ENCODE data around the gene SBF1.
A peak's percentile ranks its signal among the peaks of the same experiment; 100 is the strongest.

Gene SBF1

DNA sequence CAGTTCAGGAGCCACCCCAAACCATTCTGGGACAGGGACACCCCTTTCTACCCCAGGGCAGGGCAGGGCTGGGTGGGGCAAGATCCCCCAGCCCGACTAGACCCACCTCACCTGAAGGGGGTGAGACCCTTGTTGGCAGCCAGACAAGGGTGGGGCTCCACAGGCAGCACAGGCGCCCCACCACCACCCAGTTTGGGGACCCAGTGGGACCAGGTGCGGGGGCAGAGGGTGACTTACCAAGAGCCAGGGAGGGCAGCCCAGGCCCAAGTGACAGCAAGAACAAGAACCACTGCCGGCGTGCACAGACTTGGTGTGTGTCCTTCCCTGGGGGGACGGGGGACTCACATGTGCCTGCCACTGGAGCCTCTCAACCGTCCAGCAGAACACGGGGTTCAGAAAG lies 8.7 kb upstream of the SBF1 start:
- no peak for DNase-seq
- no peaks in the 10 kb centered on the region for H3K36me3 ChIP-seq (ENCODE audit: control insufficient read depth in 4 of 4, insufficient read depth in 4 of 4, low read length in 3 of 4)
- ChIA-PET CTCF (interaction anchor here (0.6 to 3.9 kb wide), 5 partner anchors 10 to 133 kb away, joined by 3 to 20 read pairs (median 3); no protein-coding TSS in a partner anchor), POLR2A (no interaction called here)
- H3K4me1 ChIP-seq (ENCODE audit: control extremely low read depth in 1 of 4, control insufficient read depth in 4 of 4, insufficient read depth in 4 of 4, low read length in 3 of 4), result peaks cover 0 to 23% (median 18%) of the 10 kb centered on the region in 4 experiments
- peaks cover 0 to 51% (median 22%) of the 10 kb centered on the region in 5 experiments for H3K27me3 ChIP-seq (replicated peaks in 2 of 5; ENCODE audit: control insufficient read depth in 4 of 5, insufficient read depth in 5 of 5, low read length in 4 of 5)
- WGBS (ENCODE audit: insufficient coverage), result 97% methylated on average over 8 of the region's 8 CpGs
- H3K9me3 ChIP-seq (ENCODE audit: control extremely low read depth in 1 of 5, control insufficient read depth in 4 of 5, insufficient read depth in 2 of 5, low read depth in 1 of 5, low read length in 4 of 5), result no peaks in the 10 kb centered on the region
- H3K27ac ChIP-seq (ENCODE audit: insufficient read depth in 1 of 2, low read depth in 1 of 2, low read length in 2 of 2, poor library complexity in 1 of 2, severe bottlenecking in 2 of 2), result no peak overlapping the region
- H3K4me3 ChIP-seq (ENCODE audit: control insufficient read depth in 1 of 7, extremely low read depth in 1 of 7, insufficient read depth in 4 of 7, low read depth in 2 of 7, low read length in 6 of 7), result no peak overlapping the region

DNA sequence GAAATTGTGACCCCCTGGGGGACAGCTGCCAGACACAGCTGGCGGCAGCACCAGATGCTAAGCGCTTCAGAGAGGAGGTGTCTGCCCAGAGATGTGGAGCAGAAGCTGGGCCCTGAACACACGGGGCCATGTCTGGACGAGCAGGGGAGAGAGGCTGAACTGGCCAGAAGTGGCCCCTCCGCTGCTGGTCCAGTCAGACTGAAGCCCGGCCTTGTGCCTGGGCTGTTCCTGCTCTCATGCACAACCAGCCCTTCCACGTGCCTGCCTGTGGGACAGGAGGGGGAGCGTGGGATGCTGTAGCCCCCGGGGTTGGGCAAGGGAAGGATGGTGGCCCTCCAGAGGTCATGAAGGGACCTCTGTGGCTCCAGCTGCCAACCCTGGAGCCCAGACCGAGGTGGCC lies 8.3 kb upstream of the SBF1 start:
- H3K4me1 ChIP-seq (ENCODE audit: control extremely low read depth in 1 of 4, control insufficient read depth in 4 of 4, insufficient read depth in 4 of 4, low read length in 3 of 4), result peaks cover 0 to 23% (median 18%) of the 10 kb centered on the region in 4 experiments
- H3K9me3 ChIP-seq (ENCODE audit: control extremely low read depth in 1 of 5, control insufficient read depth in 4 of 5, insufficient read depth in 2 of 5, low read depth in 1 of 5, low read length in 4 of 5), result no peaks in the 10 kb centered on the region
- no peak overlapping the region for H3K4me3 ChIP-seq (ENCODE audit: control insufficient read depth in 1 of 7, extremely low read depth in 1 of 7, insufficient read depth in 4 of 7, low read depth in 2 of 7, low read length in 6 of 7)
- DNase-seq, result no peak
- H3K27me3 ChIP-seq (replicated peaks in 2 of 5; ENCODE audit: control insufficient read depth in 4 of 5, insufficient read depth in 5 of 5, low read length in 4 of 5), result peaks cover 0 to 53% (median 22%) of the 10 kb centered on the region in 5 experiments
- WGBS (ENCODE audit: insufficient coverage), result 95% methylated on average over 10 of the region's 10 CpGs
- ChIA-PET POLR2A (no interaction called here), CTCF (interaction anchor here (1.0 to 1.1 kb wide), 3 partner anchors 10 to 126 kb away, joined by 3 to 4 read pairs (median 3); no protein-coding TSS in a partner anchor)
- no peak overlapping the region for H3K27ac ChIP-seq (ENCODE audit: insufficient read depth in 1 of 2, low read depth in 1 of 2, low read length in 2 of 2, poor library complexity in 1 of 2, severe bottlenecking in 2 of 2)
- no peaks in the 10 kb centered on the region for H3K36me3 ChIP-seq (ENCODE audit: control insufficient read depth in 4 of 4, insufficient read depth in 4 of 4, low read length in 3 of 4)

DNA sequence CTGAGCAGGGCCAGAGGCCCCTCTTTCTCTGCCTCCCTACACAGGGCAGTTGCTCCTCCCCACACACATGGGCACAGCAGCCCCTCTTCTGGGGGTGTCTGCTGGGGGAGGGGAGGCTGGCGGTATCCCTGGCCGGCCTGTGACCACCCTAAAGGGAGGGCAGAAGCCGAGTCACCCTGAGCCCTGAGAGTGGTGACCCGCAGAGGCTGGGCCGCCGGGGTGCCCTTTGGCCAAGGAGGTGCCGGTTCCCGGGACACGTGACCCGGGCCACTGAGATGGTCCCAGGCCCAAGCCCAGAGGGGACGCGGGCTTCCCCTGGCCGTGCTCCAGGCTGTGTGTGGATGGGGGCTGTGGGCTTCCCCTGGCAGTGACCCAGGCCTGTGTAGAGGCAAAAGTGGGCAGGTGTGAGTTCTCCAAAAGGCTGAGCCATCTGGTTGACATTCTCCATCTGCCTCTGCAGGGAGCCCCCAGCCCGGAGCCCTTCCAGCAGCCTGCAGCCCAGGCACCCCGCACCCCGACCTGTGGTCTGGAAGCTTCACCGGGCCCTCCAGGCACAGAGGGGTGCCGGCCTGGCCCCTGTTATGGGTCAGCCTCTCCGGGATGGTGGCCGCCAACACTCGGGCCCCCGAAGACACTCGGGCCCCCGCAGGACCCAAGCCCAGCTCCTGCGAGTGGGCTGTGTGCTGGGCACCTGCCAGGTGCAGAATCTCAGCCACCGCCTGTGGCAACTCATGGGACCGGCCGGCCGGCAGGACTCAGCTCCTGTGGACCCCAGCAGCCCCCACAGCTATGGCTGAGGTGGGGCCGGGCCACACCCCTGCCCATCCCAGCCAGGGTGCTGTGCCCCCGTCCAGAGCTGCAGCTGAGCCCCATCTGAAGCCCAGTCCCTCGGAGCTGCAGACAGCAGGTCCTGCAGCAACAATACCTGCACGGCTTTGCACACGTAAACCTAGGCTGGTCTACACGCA lies 7.6 kb upstream of the SBF1 start:
- 77% methylated on average over 34 of the region's 35 CpGs for WGBS (ENCODE audit: insufficient coverage)

DNA sequence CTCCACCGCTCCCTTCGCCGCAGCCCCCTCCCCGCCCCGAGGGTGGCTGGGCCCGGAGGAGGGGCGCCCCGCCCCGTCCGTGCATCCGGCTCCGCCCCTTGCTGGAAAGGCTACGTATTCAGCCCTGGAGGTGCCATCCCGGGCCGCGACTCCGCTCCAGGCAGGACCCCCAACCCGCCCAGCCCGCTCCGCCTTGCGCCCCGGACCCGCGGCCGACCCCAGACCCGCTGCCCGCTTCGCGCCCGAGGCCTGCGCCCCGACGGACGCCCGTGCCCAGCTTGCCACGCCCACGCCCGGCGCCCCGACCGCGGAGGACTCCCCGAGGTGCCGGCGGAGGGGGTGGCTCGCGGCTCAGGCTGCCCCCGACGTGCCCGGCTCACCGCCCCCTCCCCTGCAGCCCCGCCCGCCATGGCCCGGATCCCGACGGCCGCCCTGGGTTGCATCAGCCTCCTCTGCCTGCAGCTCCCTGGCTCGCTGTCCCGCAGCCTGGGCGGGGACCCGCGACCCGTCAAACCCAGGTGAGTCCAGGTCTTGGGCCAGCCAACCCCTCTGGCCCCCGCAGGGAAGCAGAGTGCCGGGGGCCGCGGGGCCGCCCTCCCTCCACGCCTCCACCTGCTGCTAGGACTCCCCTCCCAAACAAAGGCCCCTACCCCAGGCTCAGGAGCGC lies 6.7 kb upstream of the SBF1 start, which contains the start of gene ADM2:
Gene ADM2, plus strand, starts transcription at position 104 of the 667 bp plus-strand sequence. Its CDS starts 305 bp downstream, at position 409.
- no peak within 1 kb of the TSS for H3K27ac ChIP-seq (ENCODE audit: insufficient read depth in 1 of 2, low read depth in 1 of 2, low read length in 2 of 2, poor library complexity in 1 of 2, severe bottlenecking in 2 of 2)

More for the DNA sequence above, 7.6 kb upstream of the SBF1 start:
- POLR2A ChIA-PET, result no interaction called here
- Histone ChIP-seq H3K4me1 (ENCODE audit: control extremely low read depth in 1 of 4, control insufficient read depth in 4 of 4, insufficient read depth in 4 of 4, low read length in 3 of 4) (peaks cover 0 to 23% (median 18%) of the 10 kb centered on the region in 4 experiments), H3K9me3 (ENCODE audit: control extremely low read depth in 1 of 5, control insufficient read depth in 4 of 5, insufficient read depth in 2 of 5, low read depth in 1 of 5, low read length in 4 of 5) (no peaks in the 10 kb centered on the region), H3K27ac (ENCODE audit: insufficient read depth in 1 of 2, low read depth in 1 of 2, low read length in 2 of 2, poor library complexity in 1 of 2, severe bottlenecking in 2 of 2) (no peak overlapping the region), H3K27me3 (replicated peaks in 2 of 5; ENCODE audit: control insufficient read depth in 4 of 5, insufficient read depth in 5 of 5, low read length in 4 of 5) (peaks cover 0 to 53% (median 22%) of the 10 kb centered on the region in 5 experiments), H3K4me3 (ENCODE audit: control insufficient read depth in 1 of 7, extremely low read depth in 1 of 7, insufficient read depth in 4 of 7, low read depth in 2 of 7, low read length in 6 of 7) (peak overlapping the region in 2 of 7 experiments; percentile 56 to 65), H3K36me3 (ENCODE audit: control insufficient read depth in 4 of 4, insufficient read depth in 4 of 4, low read length in 3 of 4) (no peaks in the 10 kb centered on the region)
- peak in 2 of 3 donors; percentile 66 to 67 for DNase-seq
- CTCF ChIA-PET, result interaction anchor here (1.0 to 1.1 kb wide), 3 partner anchors 9 to 126 kb away, joined by 3 to 4 read pairs (median 3); no protein-coding TSS in a partner anchor

DNA sequence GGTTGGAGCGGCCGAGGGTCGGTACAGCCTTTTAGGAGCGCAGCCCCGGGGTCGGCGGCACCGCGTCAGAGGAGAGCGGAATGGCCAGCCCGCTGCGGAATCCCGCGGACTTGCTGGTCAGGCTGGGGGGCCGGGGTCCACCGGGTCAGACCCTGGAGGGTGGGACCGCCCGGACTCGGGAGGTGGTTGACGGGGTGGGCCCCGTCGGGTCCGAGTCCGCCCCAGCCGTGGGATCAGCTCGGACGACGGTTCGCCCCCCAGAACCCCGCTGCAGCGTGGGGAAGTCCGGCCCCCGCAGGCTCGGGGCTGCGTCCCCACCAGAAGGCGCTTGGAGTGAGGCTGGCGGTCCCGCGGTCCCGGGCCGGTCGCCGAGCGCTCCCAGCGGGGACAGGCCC lies 6.2 kb upstream of the SBF1 start:
- H3K4me3 ChIP-seq (ENCODE audit: control insufficient read depth in 1 of 7, extremely low read depth in 1 of 7, insufficient read depth in 4 of 7, low read depth in 2 of 7, low read length in 6 of 7), result peak overlapping the region in 6 of 7 experiments; percentile 6 to 65 (median 54)
- no peaks in the 10 kb centered on the region for H3K36me3 ChIP-seq (ENCODE audit: control insufficient read depth in 4 of 4, insufficient read depth in 4 of 4, low read length in 3 of 4)
- peaks cover 0 to 23% (median 18%) of the 10 kb centered on the region in 4 experiments for H3K4me1 ChIP-seq (ENCODE audit: control extremely low read depth in 1 of 4, control insufficient read depth in 4 of 4, insufficient read depth in 4 of 4, low read length in 3 of 4)
- H3K27ac ChIP-seq (ENCODE audit: insufficient read depth in 1 of 2, low read depth in 1 of 2, low read length in 2 of 2, poor library complexity in 1 of 2, severe bottlenecking in 2 of 2), result no peak overlapping the region
- 5% methylated on average over 35 of the region's 45 CpGs for WGBS (ENCODE audit: insufficient coverage)
- DNase-seq, result no peak
- CTCF ChIA-PET, result interaction anchor here (1.4 kb wide), 1 partner anchor 18 kb away, joined by 5 read pairs; no protein-coding TSS in a partner anchor
- H3K9me3 ChIP-seq (ENCODE audit: control extremely low read depth in 1 of 5, control insufficient read depth in 4 of 5, insufficient read depth in 2 of 5, low read depth in 1 of 5, low read length in 4 of 5), result no peaks in the 10 kb centered on the region
- POLR2A ChIA-PET, result interaction anchor here (0.7 kb wide), 1 partner anchor 12 kb away, joined by 4 read pairs; no protein-coding TSS in a partner anchor
- peaks cover 0 to 53% (median 22%) of the 10 kb centered on the region in 5 experiments for H3K27me3 ChIP-seq (replicated peaks in 2 of 5; ENCODE audit: control insufficient read depth in 4 of 5, insufficient read depth in 5 of 5, low read length in 4 of 5)

More for the DNA sequence above, 6.7 kb upstream of the SBF1 start, which contains the start of gene ADM2:
- H3K9me3 ChIP-seq (ENCODE audit: control extremely low read depth in 1 of 5, control insufficient read depth in 4 of 5, insufficient read depth in 2 of 5, low read depth in 1 of 5, low read length in 4 of 5), result no peaks in the 10 kb centered on the region
- ChIA-PET CTCF (interaction anchor here (1.4 kb wide), 1 partner anchor 19 kb away, joined by 5 read pairs; no protein-coding TSS in a partner anchor), POLR2A (interaction anchor here (0.7 kb wide), 1 partner anchor 13 kb away, joined by 4 read pairs; no protein-coding TSS in a partner anchor)
- DNase-seq, result peak in 2 of 3 donors; percentile 50 to 54
- peaks cover 0 to 23% (median 18%) of the 10 kb centered on the region in 4 experiments for H3K4me1 ChIP-seq (ENCODE audit: control extremely low read depth in 1 of 4, control insufficient read depth in 4 of 4, insufficient read depth in 4 of 4, low read length in 3 of 4)
- peak within 1 kb of the TSS in 6 of 7 experiments; percentile 6 to 65 (median 54) for H3K4me3 ChIP-seq (ENCODE audit: control insufficient read depth in 1 of 7, extremely low read depth in 1 of 7, insufficient read depth in 4 of 7, low read depth in 2 of 7, low read length in 6 of 7)
- WGBS (ENCODE audit: insufficient coverage), result 4% methylated on average over 50 of the region's 70 CpGs
- no peaks in the 10 kb centered on the region for H3K36me3 ChIP-seq (ENCODE audit: control insufficient read depth in 4 of 4, insufficient read depth in 4 of 4, low read length in 3 of 4)
- H3K27me3 ChIP-seq (replicated peaks in 2 of 5; ENCODE audit: control insufficient read depth in 4 of 5, insufficient read depth in 5 of 5, low read length in 4 of 5), result peaks cover 0 to 53% (median 22%) of the 10 kb centered on the region in 5 experiments

DNA sequence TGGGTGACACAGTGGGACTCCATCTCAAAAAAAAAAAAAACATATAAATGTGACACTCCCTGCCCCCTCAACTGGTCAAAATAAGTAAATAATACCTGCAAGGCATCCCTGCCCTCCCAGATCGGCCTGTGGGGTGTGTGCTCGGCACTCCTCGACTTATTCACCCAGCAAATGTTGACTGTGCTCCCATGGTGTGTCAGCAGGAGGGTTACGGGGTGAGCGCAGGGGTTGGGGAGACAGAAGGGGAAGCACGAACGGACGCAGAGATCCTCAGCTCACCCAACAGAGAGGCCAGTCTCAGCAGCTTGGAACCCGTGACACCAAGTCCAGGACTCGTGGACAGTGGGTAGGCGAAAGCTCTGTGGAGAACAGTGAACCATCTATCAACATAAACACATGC lies 4.9 kb upstream of the SBF1 start:
- Histone ChIP-seq H3K27me3 (replicated peaks in 2 of 5; ENCODE audit: control insufficient read depth in 4 of 5, insufficient read depth in 5 of 5, low read length in 4 of 5) (peaks cover 0 to 53% (median 22%) of the 10 kb centered on the region in 5 experiments), H3K27ac (ENCODE audit: insufficient read depth in 1 of 2, low read depth in 1 of 2, low read length in 2 of 2, poor library complexity in 1 of 2, severe bottlenecking in 2 of 2) (no peak overlapping the region), H3K36me3 (ENCODE audit: control insufficient read depth in 4 of 4, insufficient read depth in 4 of 4, low read length in 3 of 4) (no peaks in the 10 kb centered on the region), H3K9me3 (ENCODE audit: control extremely low read depth in 1 of 5, control insufficient read depth in 4 of 5, insufficient read depth in 2 of 5, low read depth in 1 of 5, low read length in 4 of 5) (no peaks in the 10 kb centered on the region), H3K4me3 (ENCODE audit: control insufficient read depth in 1 of 7, extremely low read depth in 1 of 7, insufficient read depth in 4 of 7, low read depth in 2 of 7, low read length in 6 of 7) (no peak overlapping the region), H3K4me1 (ENCODE audit: control extremely low read depth in 1 of 4, control insufficient read depth in 4 of 4, insufficient read depth in 4 of 4, low read length in 3 of 4) (peaks cover 0 to 24% (median 19%) of the 10 kb centered on the region in 4 experiments)
- DNase-seq, result peak in 2 of 3 donors; percentile 31 to 34
- 60% methylated on average over 6 of the region's 11 CpGs for WGBS (ENCODE audit: insufficient coverage)
- CTCF ChIA-PET, result interaction anchor here (1.0 to 1.4 kb wide), 3 partner anchors 17 to 141 kb away, joined by 3 to 5 read pairs (median 3); no protein-coding TSS in a partner anchor
- POLR2A ChIA-PET, result interaction anchor here (1.2 to 1.3 kb wide), 2 partner anchors 8 to 11 kb away, joined by 3 read pairs; no protein-coding TSS in a partner anchor

All from common myeloid progenitor, CD34-positive (primary cell).